GM21526 (cell line): ENCODE data around the gene EXOSC9.

ENCODE experiments used
- ATAC-seq: cut with Tn5 transposase; IDR thresholded peaks from one replicate; pipeline ENCODE4 v1.9.1; 2021; ENCODE audit warnings: moderate library complexity; ENCODE audit not compliant: unreplicated experiment, low FRiP score

The EXOSC9 gene

GRCh38 chr4:121822796-121823504 is 21.8 kb downstream of the EXOSC9 start:
- ATAC-seq, result peak; percentile 52

GRCh38 chr4:121823505-121824170 is 22.5 kb downstream of the EXOSC9 start, which contains the start of gene CCNA2:
TSS of gene CCNA2 (minus strand) at chr4:121823883. CDS start at chr4:121823628, 255 bp downstream.
- peak; percentile 90 for ATAC-seq

- ATAC-seq, result peak; percentile 1
Measured at GRCh38 chr4:121824171-121824527, 23.0 kb downstream of the EXOSC9 start.

- no peak for ATAC-seq
Measured at GRCh38 chr4:121824950-121825349, 23.8 kb downstream of the EXOSC9 start.

- ATAC-seq, result no peak
Measured at GRCh38 chr4:121827853-121828252, 26.7 kb downstream of the EXOSC9 start.

GRCh38 chr4:121829511-121829910 is 28.4 kb downstream of the EXOSC9 start:
- ATAC-seq, result no peak

GRCh38 chr4:121838136-121838535 is 37.0 kb downstream of the EXOSC9 start:
- no peak for ATAC-seq

- no peak for ATAC-seq
Measured at GRCh38 chr4:121842862-121843261, 41.7 kb downstream of the EXOSC9 start.

GRCh38 chr4:121846662-121847061 is 45.5 kb downstream of the EXOSC9 start:
- ATAC-seq, result no peak

- ATAC-seq, result no peak
Measured at GRCh38 chr4:121851354-121851753, 50.2 kb downstream of the EXOSC9 start.

- ATAC-seq, result no peak
Measured at GRCh38 chr4:121860121-121860520, 59.0 kb downstream of the EXOSC9 start.

GRCh38 chr4:121861426-121861825 is 60.3 kb downstream of the EXOSC9 start:
- no peak for ATAC-seq

GRCh38 chr4:121863799-121864198 is 62.7 kb downstream of the EXOSC9 start:
- no peak for ATAC-seq
